NCI-H2171 (cell line): ENCODE data around the gene HIC2.
"Not testable (repeated sequence)": the region's sequence is repeated elsewhere in the genome, so short reads cannot be mapped to it uniquely, and the experiment has no call there.

ENCODE experiments used
- DNase-seq: peaks from one replicate; lab custom pipeline; 2025; lab: John Stamatoyannopoulos, UW

HIC2 gene

DNA sequence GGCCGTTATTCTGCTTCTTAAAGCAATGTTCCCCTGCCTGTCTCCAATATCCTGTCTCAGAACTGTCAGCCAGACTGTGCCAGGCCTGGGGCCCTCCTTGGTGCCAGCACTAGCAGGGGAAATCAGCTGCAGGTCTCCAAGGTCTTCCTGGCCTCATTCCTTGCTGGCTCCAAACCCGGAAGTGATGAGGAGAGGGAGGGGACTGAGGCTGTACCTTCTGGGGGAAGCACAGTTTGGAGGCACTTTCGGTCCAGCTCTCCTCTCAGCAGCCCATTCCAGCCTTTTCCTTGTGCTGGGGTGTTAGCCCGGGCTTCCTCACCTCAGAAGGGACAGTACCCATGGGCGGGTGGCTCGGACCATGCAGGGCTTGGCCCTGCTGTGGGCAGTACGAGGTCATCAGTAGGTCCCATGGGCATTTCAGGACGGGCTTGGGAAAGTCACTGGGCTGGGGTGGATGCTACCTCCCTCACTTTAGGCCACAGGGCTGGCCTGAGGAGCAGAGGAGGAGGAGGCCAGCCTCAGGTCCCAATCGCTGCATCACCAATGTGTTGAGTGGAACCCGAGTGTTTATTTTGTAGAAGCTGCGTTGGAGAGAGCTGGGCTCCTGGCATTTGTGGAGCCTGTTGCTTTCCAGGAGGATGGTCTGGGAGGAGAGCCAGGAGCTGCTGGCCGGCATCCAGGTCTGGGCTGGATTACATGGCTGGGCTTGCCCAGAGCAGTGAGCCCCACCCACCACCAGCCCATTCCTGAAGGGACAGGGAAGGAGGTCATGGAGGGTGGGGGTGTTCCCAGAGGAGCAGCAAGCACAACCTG is 19.0 kb downstream of the HIC2 start:
- not testable (repeated sequence) for DNase-seq

DNA sequence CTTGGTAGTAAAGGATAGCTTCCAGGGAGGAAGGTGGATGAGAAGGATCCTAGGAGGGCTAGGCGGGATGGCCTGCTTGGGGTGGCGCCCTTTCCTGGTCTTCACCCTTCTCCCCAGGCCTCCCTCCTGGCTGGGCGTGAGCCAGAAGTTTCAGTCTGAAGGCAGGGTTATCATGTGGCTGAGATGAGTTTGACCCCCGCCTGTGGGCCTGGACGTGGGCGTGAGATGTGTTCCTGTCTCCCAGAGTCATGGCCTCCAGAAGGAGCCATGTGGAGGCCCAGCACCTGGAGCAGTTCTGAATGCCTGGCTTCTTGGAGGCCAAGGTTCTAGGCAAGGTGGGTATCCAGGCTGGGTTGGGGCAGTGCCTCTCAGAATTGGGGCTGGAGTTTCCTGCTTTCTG is 20.8 kb downstream of the HIC2 start:
- DNase-seq = not testable (repeated sequence)

DNA sequence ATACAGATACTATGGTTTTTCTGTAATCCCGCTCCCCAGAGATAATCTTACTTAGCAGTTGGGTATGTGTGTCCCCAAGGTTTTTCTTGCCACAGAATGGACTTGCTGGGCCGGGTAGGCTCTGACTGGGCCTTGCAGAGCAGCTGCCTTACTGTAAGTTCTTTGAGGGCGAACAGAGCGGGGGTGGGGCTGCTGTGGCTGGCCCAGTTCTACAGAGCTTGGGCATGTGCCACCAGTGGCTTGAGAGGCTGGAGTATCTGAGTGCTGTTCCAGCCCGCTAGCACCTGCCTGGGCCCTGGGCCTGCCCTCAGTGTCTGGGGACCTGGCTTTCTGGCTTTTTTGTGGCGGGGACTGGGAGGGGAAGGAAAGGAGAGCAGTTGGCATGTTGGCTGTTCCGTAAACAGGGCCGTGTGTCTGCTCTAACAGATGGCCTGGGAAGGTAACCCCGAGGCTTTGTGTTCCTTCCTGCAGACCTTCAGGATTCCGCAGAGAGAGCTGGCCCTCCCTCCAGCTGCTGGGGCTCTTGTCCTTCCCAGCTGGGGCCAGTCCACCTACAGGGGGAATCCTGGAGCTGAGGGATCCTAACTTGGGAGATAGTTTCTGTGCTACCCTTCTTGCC is 23.0 kb downstream of the HIC2 start:
- not testable (repeated sequence) for DNase-seq

DNA sequence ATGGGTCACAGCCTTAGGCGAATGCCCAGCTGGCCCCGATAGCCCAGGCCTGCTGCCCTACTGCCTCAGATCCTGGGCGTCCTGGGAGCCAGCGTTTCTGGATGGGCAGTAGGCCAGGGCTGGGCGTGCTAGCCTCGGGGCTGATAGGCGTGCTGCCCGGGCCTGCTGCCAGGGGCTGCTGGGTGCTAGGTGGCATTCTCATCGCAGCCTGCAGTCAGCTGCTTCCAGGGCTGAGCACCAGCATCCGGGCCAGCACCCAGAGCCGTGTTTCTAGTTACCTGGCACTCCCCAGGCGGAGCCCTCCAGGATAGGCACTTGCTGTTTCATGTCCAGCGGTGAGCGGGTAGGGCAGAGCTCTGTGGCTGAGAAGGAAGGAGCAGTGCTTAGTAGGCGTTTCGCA is 23.5 kb downstream of the HIC2 start:
- not testable (repeated sequence) for DNase-seq

DNA sequence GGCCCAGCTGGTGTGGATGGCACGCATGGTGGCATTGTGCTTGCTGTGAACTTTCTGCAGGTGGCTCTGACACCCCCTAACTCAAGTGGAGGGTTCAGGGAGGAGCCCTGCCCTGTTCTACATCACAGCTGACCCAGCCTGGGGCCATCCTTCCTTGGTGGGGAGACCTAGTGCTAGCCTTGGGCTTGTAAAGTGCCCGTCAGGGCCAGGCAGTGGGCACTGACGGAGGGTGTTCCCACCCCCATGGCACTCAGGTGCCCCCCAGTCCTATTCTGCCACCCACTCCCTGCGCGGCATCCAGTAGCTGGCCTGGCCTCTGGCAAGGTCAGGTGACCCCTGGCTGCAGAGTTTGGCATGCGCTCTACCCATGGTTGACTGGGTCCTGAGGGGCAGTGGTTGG is 24.0 kb downstream of the HIC2 start:
- not testable (repeated sequence) for DNase-seq

DNA sequence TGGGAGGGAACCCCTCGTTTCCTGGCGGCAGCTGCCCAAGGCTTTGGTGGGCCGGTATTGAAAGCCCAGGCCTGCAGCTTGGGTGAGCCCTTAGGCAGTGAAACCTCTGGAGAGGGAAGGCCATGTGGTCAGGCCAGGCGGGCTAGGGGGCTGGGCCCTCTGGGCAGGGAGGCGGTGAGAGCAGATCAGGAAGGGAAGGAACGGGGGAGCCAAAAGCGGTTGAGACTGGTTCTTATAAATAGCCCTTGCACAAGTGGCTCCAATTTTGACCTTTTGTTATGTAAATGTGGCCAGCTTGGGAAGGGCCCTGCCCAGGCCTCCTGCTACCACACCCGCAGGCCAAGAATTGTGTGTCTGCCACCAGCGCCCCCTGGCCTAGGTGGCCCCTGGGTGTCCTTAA is 25.0 kb downstream of the HIC2 start:
- not testable (repeated sequence) for DNase-seq

DNA sequence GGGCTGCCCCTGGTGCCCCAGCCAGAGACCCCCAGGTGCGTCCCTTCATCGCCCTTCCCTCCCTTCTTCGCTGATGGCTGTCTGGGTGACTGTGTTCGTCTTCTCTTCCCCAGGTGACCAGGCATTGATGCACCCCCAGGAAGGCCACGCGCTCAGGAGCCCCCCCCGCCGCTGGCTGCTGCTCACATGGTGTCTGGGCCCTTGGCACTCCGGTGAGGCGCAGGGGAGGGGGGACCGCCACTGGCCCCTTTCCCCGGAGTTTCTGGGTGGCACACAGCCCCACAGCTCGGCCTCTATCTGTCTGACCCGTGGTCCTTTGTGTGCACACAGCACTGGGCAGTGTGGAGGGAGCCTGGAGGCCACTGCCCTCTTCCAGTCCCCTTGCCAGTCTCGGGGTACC is 25.5 kb downstream of the HIC2 start:
- DNase-seq = not testable (repeated sequence)

DNA sequence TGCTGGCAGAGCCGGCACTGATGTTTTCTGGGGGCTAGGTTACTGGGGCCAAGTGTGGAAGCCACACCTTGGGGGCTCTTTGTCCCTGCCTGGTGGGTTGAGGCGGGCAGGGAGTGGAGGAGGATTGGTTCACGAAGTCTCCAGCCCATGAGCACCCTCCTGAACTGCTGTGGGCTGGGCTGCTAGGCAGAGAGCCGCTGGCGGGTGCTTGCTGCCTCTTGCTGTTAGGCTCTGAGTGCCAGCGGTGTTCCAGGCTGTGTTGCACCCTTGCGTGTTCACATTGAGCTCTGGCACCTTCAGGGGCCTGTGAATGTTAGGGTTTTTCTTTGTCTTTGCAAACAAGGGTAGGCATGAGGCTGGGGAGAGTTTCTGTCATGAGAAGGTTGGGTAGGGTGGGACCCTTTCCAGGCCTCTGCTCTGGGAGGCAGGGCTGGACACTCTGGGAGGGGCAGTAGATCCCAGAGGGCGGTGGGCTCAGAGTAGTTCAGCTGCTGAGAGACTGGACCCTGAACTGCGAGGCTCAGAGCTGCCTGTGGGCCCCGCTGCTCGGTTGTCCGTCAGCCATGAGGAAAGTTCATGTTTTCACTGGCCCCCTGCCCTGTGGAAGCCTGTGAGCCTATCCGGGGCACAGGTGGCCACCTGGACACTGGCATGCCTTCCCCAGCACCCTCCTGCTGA is 26.0 kb downstream of the HIC2 start:
- DNase-seq = no peak

DNA sequence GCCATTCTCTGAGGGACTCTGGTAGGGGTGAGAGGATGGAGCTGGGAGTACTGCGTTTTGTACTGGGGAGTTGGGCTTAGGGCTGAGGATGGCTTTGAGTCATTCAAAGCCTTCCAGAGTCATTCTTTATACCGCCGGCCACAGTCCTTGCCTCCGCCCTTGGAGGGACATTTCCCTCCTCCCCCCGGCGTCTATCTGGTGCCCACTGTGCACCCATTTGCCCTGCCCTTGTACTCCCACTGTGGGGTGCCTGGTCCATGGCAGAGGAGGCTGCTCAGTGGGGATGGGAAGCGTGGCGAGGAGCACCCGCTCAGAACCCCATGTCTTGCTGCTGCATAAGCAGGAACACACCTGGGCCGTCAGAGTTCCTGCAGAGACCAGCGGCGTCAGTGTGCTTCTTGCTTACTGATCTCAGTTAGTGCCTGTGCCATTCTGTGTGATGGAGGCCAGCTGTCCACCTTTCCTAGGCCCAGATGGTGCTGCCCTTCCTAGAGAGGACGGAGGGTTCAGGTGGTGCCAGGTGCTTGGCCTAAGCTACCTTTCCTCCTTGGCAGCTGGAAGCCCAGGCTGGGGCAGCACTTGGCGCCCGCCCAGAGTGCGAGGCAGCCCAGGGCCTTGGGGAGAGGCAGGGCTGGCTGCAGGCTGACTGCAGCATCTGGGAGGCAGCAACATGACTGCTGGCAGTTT is 26.7 kb downstream of the HIC2 start:
- DNase-seq = no peak

DNA sequence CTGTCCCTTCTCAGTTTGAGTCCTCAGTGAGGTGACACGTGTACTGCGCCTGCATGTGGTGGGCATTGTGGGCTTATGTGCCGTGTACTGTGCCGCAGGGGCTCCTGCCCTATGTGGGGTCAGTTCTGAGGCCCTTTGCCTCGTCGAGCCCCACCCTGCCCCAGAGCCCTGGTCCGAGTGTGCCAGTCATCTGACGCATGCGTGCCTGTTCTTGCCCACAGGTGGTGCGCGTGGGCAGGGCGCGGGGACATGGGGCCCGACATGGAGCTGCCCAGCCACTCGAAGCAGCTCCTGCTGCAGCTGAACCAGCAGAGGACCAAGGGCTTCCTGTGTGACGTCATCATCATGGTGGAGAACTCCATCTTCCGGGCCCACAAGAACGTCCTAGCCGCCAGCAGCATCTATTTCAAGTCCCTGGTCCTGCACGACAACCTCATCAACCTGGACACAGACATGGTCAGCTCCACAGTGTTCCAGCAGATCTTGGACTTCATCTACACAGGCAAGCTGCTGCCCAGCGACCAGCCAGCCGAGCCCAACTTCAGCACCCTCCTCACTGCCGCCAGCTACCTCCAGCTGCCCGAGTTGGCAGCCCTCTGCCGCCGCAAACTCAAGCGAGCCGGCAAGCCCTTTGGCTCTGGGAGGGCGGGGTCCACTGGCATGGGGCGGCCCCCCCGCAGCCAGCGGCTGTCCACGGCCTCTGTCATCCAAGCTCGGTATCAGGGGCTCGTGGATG is 27.7 kb downstream of the HIC2 start:
- no peak for DNase-seq

DNA sequence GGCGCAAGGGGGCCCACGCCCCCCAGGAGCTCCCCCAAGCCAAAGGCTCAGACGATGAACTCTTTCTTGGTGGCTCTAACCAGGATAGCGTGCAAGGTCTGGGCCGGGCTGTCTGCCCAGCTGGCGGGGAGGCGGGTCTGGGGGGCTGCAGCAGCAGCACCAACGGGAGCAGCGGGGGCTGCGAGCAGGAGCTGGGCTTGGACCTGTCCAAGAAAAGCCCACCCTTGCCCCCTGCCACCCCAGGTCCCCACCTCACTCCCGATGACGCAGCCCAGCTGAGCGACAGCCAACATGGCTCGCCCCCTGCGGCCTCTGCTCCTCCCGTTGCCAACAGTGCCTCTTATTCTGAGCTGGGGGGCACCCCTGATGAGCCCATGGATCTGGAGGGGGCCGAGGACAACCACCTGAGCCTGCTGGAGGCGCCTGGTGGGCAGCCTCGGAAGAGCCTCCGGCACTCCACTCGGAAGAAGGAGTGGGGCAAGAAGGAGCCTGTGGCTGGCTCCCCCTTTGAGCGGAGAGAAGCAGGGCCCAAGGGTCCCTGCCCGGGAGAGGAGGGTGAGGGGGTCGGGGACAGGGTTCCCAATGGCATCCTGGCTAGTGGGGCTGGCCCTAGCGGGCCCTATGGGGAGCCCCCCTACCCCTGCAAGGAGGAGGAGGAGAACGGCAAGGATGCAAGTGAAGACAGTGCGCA is 28.4 kb downstream of the HIC2 start:
- no peak for DNase-seq

DNA sequence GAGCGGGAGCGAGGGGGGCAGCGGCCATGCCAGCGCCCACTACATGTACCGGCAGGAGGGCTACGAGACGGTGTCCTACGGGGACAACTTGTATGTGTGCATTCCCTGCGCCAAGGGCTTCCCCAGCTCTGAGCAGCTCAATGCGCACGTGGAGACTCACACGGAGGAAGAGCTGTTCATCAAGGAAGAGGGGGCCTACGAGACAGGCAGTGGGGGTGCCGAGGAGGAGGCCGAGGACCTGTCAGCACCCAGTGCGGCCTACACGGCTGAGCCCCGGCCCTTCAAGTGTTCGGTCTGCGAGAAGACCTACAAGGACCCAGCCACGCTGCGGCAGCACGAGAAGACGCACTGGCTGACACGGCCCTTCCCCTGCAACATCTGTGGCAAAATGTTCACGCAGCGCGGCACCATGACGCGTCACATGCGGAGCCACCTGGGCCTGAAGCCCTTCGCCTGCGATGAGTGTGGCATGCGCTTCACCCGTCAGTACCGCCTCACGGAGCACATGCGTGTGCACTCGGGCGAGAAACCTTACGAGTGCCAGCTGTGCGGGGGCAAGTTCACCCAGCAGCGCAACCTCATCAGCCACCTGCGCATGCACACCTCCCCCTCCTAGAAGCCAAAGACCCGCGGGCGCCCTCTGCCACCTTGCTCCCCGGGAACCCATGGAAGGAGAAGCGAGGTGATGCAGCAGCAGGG is 29.1 kb downstream of the HIC2 start:
- no peak for DNase-seq

DNA sequence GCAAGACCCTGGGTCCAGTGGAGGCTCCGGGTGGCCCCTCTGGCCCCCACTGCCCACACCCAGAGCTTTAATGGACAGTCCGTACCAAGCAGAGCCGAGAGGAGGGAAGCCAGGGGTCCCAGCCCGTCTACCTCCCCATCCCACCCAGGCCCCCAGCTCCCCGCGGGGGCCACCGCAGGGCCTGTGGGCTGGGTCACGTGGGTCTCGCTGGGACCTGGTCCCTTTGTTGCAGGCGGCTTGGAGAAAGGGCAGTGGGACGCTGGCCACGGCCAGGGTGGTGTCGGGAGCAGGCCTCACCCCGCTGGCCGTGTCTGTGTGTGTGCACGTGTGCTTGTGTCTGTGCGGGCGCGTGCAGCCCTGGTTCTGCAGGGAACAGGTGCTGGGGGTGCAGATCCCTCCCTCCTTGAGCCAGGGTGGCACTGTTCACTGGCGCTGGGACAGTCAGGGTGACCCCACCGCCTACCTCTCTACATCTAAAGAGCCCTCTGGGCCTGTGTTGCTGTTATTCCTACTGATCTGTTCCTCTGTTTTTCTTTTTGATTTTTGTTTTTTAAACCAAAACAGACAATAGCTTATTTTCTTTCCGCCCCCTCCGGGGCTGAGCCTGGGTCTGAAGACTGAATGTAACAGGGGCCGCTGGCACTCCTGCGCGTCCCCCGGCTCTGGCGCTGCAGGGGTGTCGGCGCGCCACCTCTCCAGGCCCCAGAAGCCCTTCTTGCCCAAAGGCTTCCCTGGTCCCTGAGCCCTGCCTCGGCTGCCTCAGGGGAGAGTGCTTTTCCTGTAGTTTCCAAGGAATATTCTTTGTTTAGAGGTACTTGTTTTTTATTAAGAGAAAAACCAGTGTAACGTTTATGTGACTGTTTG is 29.9 kb downstream of the HIC2 start:
- DNase-seq = no peak

DNA sequence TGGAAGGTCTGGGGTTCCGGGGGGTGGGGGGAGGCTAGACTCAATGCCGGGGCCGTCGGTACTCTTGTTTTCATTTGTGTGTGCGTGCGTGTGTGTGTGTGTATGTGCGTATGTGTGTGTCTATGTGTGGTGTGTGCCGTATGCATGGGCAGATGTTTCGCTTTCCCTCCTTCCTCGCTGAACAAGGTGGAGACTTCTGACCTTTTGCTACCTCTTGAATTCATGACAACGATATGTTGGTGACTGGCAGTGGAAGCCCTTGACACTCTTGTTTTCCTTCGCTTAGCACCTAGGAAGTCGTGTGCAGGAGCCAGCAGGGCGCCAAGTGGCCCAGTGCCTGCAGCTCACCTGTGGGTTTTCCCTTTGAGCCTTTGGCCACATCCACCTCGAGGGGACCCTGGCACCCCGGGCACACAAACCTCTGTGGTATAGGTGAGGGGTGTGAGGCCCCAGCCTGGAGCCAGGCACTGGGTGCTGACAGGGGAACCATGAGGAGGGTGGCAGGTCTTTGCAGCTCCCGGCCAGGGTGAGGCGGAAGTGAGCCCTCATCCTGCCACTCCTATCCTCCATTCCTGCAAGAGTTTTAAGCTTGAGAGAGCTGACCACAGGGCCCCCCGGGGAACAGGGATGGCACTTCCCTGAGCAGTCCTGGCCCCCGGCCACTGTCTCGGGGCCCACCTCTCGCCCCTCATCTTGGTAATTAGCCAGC is 30.7 kb downstream of the HIC2 start:
- DNase-seq = no peak

DNA sequence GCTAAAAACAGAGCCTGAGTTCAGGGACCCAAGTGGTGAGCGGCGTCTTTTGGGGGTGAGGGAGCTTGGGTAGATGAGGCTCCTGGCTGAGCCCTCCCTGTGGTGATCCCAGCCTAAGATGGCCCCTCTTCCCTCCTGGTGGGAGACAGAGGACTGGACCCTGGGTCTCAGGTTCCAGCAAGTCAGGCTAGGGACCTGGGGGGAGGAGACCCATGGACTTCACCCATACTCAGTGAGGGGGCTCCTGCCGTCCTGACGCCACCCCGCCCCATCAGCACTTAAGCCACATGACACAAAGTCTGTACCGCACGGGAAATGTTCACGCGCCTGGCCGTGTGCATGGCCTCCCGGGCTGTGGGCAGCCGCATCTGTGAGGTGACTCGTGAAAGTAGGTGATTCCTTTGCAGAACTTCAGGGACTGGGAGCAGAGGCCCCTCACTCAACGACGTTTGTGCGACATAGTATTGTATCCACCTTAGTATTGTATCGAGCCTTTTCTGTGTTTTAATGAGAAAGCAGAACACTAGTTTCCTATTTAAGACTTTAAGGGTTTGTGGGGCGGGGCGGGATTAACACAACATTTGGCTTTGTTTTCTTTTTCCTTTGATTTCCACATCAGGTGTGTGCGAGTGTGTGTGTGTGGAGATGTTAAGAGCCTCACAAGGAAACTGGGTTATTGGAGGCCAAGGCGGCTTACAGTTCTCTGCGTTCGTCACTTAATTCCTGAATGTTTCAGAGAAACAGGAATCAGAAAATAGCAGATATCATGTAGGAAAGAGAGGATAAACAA is 31.7 kb downstream of the HIC2 start:
- DNase-seq = no peak

DNA sequence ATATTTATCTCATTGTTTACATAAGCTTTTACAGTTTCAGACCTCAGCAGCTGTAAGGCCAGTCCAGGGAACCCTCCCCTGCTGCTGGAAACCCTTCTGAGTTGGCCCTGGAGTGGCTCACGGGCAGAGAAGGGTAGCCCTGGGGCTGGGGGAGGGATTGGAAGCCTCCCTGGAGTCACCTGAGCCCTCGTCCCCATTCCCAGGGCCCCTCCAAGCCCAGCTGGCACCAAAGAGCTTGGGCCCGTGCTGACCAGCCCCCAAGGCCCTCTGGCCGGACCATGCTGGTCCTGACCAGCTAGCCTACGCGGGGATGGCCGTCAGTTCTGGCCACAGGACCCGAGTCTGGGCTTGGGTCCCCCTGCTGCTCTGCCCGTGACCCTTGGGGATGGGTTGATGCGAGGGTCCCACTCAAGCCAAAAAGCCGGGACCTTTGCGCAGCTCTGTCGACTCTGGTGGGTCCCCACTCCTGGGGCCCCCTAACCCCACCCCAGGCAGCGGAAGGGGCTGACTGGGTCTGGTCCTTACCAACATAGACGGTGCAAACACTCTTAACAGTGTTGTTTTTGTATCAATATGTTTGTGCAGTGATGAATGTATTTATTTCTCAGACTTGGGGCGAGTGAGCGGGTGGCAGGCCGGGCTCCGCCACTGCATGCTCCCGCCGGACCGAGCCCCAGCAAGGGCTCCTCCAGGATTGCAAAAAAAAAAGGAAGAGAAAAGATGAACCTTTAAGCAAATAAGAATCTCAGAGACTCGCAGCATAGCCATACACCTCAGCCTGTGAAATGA is 32.6 kb downstream of the HIC2 start:
- no peak for DNase-seq

DNA sequence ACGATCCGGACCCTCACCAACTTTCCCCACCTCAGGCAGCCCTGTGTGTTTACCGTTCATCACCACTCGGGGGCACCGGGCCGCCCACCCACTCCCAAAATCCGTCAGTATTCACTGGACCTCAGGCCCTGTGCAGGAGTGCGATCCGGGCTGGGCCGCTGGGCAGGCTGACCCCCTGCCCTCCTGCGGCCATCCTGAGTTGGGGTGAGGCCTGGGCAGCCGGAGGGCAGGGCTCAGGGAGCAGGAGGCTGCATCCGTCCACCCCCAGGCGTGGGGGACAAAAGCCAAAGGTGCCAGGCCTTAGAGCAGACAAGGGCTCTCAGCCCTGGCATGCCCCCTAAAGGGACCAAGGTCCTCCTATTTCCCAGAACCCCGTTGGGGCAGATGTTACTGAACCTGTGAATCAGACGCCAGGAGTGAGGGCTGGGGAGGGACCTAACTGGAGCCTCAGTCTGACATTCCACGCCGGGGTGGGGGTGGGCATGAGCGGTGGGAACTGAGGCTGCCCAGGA is 33.2 kb downstream of the HIC2 start:
- DNase-seq = no peak
